ENCODE results near the gene ZNF222. TPM values are rescaled to one million over a fixed set of nuclear protein-coding genes. Genes with fewer than 3 reads are reported as not detected.

Gene ZNF222
- total RNA-seq, 2 experiments from 2014 or later = 0.88 to 0.94 TPM

- Mint-ChIP-seq H3K27me3 (no peaks in the 10 kb centered on the region), H3K36me3 (peaks cover 71% of the 10 kb centered on the region), H3K4me1 (ENCODE audit: low read depth) (peaks cover 11% of the 10 kb centered on the region), H3K4me3 (no peak overlapping the region), H3K9me3 (peaks cover 64% of the 10 kb centered on the region), H3K27ac (no peak overlapping the region)
- POLR2A ChIA-PET = no interaction called here
- CTCF ChIA-PET = no interaction called here
- intact Hi-C loops (cut with micrococcal nuclease) = no loop called here
- DNase-seq = no peak
Observed at GRCh38 chr19:44007473-44007872, 17.7 kb upstream of the ZNF222 start.

- CTCF ChIA-PET = no interaction called here
- DNase-seq = no peak
- Mint-ChIP-seq H3K4me3 (no peak overlapping the region), H3K27ac (no peak overlapping the region), H3K4me1 (ENCODE audit: low read depth) (no peaks in the 10 kb centered on the region), H3K36me3 (peaks cover 76% of the 10 kb centered on the region), H3K9me3 (peaks cover 92% of the 10 kb centered on the region), H3K27me3 (no peaks in the 10 kb centered on the region)
- POLR2A ChIA-PET = no interaction called here
- intact Hi-C loops (cut with micrococcal nuclease) = no loop called here
Observed at GRCh38 chr19:44010468-44010867, 14.7 kb upstream of the ZNF222 start.

DNA sequence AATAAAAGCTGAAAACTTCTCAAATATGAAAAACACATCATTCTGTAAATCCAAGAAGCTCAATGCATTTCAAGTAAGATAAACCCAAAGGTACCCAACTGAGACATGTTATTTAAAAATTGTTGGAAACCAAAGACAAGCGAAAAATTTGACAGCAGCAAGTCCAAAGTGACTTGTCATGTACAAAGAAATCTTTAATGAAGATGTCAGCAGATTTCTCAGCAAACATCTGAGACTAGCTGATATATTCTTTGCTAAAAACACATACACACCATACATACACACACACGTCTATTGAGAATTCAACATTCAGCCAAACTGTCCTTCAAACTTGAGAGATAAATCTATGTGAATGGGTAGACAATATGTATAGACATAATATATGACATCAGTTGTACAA, 5.7 kb upstream of the ZNF222 start:
- peaks cover 30% of the 10 kb centered on the region for H3K9me3 Mint-ChIP-seq
- CTCF ChIA-PET = no interaction called here
- no peak overlapping the region for H3K27ac Mint-ChIP-seq
- H3K36me3 Mint-ChIP-seq = peaks cover 3% of the 10 kb centered on the region
- no peaks in the 10 kb centered on the region for H3K4me1 Mint-ChIP-seq (ENCODE audit: low read depth)
- peaks cover 2% of the 10 kb centered on the region for H3K27me3 Mint-ChIP-seq
- no peak overlapping the region for H3K4me3 Mint-ChIP-seq
- DNase-seq = no peak
- intact Hi-C loops (cut with micrococcal nuclease) = no loop called here
- POLR2A ChIA-PET = no interaction called here

GRCh38 chr19:44021221-44021620, 4.0 kb upstream of the ZNF222 start:
- peaks cover 2% of the 10 kb centered on the region for H3K27me3 Mint-ChIP-seq
- intact Hi-C loops (cut with micrococcal nuclease) = no loop called here
- CTCF ChIA-PET = no interaction called here
- no peak for DNase-seq
- no peak overlapping the region for H3K27ac Mint-ChIP-seq
- POLR2A ChIA-PET = no interaction called here
- peaks cover 16% of the 10 kb centered on the region for H3K9me3 Mint-ChIP-seq
- H3K4me1 Mint-ChIP-seq (ENCODE audit: low read depth) = peaks cover 17% of the 10 kb centered on the region
- peaks cover 13% of the 10 kb centered on the region for H3K36me3 Mint-ChIP-seq
- no peak overlapping the region for H3K4me3 Mint-ChIP-seq

DNA sequence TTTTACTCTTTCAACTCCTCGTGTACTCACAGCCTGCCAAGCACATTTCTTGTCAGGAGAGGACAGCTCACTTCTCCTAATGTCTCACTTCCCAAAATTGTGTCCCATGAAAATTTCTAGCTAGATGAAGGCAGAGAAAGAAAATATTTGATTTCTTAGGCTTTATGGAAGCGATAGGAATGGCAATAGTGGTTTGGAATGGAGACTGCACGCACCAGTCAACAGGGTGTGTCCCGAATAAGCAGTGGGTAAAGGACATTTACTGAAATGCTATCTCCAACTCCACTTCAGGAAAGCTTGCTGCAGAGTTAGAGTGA, 321 bp upstream of the ZNF222 start:
- no peak for DNase-seq
- ChIA-PET POLR2A (no interaction called here), CTCF (no interaction called here)
- Mint-ChIP-seq H3K27me3 (peaks cover 2% of the 10 kb centered on the region), H3K27ac (no peak overlapping the region), H3K4me1 (ENCODE audit: low read depth) (peaks cover 18% of the 10 kb centered on the region), H3K9me3 (peaks cover 24% of the 10 kb centered on the region), H3K36me3 (peaks cover 43% of the 10 kb centered on the region), H3K4me3 (peak overlapping the region; percentile 90)
- intact Hi-C loops (cut with micrococcal nuclease) = loop anchor here (1.0 to 5.0 kb wide), 5 partner anchors 22 to 182 kb away; partner anchors contain the start of genes ZNF224, ZNF226 and ZNF284

GRCh38 chr19:44026622-44027021, 1.4 kb downstream of the ZNF222 start:
- DNase-seq = no peak
- peaks cover 18% of the 10 kb centered on the region for H3K4me1 Mint-ChIP-seq (ENCODE audit: low read depth)
- no peak overlapping the region for H3K27ac Mint-ChIP-seq
- H3K36me3 Mint-ChIP-seq = peaks cover 60% of the 10 kb centered on the region
- no peak overlapping the region for H3K4me3 Mint-ChIP-seq
- CTCF ChIA-PET = no interaction called here
- POLR2A ChIA-PET = no interaction called here
- H3K27me3 Mint-ChIP-seq = no peaks in the 10 kb centered on the region
- H3K9me3 Mint-ChIP-seq = peaks cover 41% of the 10 kb centered on the region
- intact Hi-C loops (cut with micrococcal nuclease) = loop anchor here (5.0 kb wide), 1 partner anchor 141 kb away; the partner anchor contains the start of gene ZNF226

DNA sequence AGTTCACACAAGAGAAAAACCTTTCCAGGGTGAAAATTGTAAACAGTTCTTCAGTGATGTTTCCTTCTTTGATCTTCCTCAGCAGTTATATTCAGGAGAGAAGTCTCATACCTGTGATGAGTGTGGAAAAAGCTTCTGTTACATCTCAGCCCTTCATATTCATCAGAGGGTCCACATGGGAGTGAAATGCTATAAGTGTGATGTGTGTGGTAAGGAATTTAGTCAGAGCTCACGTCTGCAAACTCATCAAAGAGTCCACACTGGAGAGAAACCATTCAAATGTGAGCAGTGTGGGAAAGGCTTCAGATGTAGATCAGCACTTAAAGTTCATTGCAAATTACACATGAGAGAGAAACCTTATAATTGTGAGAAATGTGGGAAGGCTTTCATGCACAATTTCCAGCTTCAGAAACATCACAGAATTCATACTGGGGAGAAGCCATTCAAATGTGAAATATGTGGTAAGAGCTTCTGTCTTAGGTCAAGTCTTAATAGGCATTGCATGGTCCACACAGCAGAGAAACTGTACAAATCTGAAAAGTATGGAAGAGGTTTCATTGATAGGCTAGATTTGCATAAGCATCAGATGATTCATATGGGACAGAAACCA, 6.9 kb downstream of the ZNF222 start:
- H3K9me3 Mint-ChIP-seq = peaks cover 86% of the 10 kb centered on the region
- H3K4me1 Mint-ChIP-seq (ENCODE audit: low read depth) = no peaks in the 10 kb centered on the region
- ChIA-PET CTCF (no interaction called here), POLR2A (no interaction called here)
- no peak overlapping the region for H3K27ac Mint-ChIP-seq
- no peak overlapping the region for H3K4me3 Mint-ChIP-seq
- H3K36me3 Mint-ChIP-seq = peaks cover 77% of the 10 kb centered on the region
- intact Hi-C loops (cut with micrococcal nuclease) = no loop called here
- no peak for DNase-seq
- no peaks in the 10 kb centered on the region for H3K27me3 Mint-ChIP-seq

GRCh38 chr19:44042147-44042546, 17.0 kb downstream of the ZNF222 start:
- H3K27ac Mint-ChIP-seq = no peak overlapping the region
- peaks cover 9% of the 10 kb centered on the region for H3K27me3 Mint-ChIP-seq
- H3K4me1 Mint-ChIP-seq (ENCODE audit: low read depth) = no peaks in the 10 kb centered on the region
- H3K9me3 Mint-ChIP-seq = peaks cover 47% of the 10 kb centered on the region
- H3K4me3 Mint-ChIP-seq = no peak overlapping the region
- POLR2A ChIA-PET = no interaction called here
- intact Hi-C loops (cut with micrococcal nuclease) = no loop called here
- CTCF ChIA-PET = no interaction called here
- DNase-seq = no peak
- H3K36me3 Mint-ChIP-seq = peaks cover 13% of the 10 kb centered on the region

DNA sequence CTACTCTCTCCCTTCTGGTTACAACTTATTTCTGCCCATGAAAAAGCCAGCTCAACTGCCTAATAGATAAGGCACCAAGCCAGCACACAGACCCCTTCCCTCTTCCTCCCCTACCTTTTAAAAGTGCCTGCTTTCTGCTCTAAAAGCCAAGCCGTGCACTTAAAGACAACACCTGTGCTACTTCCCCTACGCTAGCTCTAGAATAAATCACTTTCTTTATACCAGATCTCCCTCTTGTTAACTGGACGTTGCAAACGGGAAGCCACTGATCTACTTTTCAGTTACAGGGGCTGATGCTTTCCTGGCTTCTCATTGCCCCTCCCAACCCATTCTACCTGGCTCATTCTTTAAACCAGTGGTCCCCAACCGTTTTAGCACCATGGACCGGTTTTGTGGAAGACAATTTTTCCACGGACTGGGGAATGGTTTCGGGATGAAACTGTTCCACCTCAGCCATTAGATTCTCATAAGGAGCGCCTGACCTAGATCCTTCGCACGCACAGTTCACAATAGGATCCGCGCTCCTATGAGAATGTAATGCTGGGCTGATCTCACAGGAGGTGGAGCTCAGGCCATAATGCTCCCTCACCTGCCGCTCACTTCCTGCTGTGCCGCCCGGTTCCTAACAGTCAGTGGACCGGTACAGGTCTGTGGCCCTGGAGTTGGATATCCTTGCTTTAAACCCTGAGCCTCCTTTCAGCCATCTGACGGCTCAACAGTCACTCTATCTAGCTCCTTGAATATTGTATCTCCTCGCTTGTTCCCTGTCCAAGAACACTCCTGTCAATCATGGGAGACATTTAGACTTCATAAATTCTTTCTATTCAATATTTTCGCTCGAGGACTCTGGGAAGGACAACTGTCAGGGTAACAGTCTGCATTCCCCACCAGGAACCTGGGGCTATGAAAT, 25.8 kb downstream of the ZNF222 start:
- intact Hi-C loops (cut with micrococcal nuclease) = loop anchor here (1.0 kb wide), 2 partner anchors 44 to 49 kb away; partner anchors contain the start of gene ZNF230
- Mint-ChIP-seq H3K4me3 (peak overlapping the region; percentile 82), H3K4me1 (ENCODE audit: low read depth) (peaks cover 14% of the 10 kb centered on the region), H3K27ac (no peak overlapping the region), H3K27me3 (peaks cover 7% of the 10 kb centered on the region), H3K36me3 (peaks cover 22% of the 10 kb centered on the region), H3K9me3 (peaks cover 18% of the 10 kb centered on the region)
- ChIA-PET POLR2A (no interaction called here), CTCF (interaction anchor here (0.9 kb wide), 1 partner anchor 38 kb away, joined by 3 read pairs; no protein-coding TSS in a partner anchor)
- peak; percentile 31 for DNase-seq

- peaks cover 26% of the 10 kb centered on the region for H3K36me3 Mint-ChIP-seq
- peaks cover 14% of the 10 kb centered on the region for H3K4me1 Mint-ChIP-seq (ENCODE audit: low read depth)
- peak; percentile 69 for DNase-seq
- ChIA-PET POLR2A (no interaction called here), CTCF (no interaction called here)
- H3K27ac Mint-ChIP-seq = peak within 1 kb of the TSS; percentile 49
- peak within 1 kb of the TSS; percentile 82 for H3K4me3 Mint-ChIP-seq
- intact Hi-C loops (cut with micrococcal nuclease) = loop anchor here (1.0 kb wide), 2 partner anchors 43 to 50 kb away; partner anchors contain the start of gene ZNF230
- peaks cover 7% of the 10 kb centered on the region for H3K27me3 Mint-ChIP-seq
- H3K9me3 Mint-ChIP-seq = peaks cover 19% of the 10 kb centered on the region
Observed at GRCh38 chr19:44051650-44052402, 26.6 kb downstream of the ZNF222 start, which contains the start of gene ZNF223. TSS of gene ZNF223 (plus strand) at chr19:44052036. CDS start at chr19:44055177, 3,141 bp downstream.

DNA sequence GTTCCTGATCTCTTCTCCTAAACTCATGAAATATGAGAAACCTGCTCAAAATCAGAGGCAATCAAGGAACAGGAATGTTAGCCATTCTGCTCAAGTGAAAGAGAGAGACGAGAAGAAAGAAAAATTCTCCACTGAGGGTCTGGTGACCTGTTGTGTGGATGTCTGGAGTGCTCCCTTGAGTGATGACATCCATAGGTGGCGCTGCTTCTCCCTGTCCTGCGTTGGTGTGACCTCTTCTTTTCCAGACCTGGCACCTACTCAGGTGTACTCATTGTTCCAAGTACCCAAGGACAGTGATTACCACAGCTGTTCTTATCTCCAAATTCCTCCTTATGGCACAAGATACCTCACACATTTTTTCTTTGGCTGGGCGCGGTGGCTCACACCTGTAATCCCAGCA, 30.7 kb downstream of the ZNF222 start:
- no peak overlapping the region for H3K4me3 Mint-ChIP-seq
- POLR2A ChIA-PET = no interaction called here
- DNase-seq = no peak
- CTCF ChIA-PET = no interaction called here
- H3K27ac Mint-ChIP-seq = no peak overlapping the region
- H3K36me3 Mint-ChIP-seq = peaks cover 56% of the 10 kb centered on the region
- H3K9me3 Mint-ChIP-seq = peaks cover 25% of the 10 kb centered on the region
- peaks cover 9% of the 10 kb centered on the region for H3K4me1 Mint-ChIP-seq (ENCODE audit: low read depth)
- intact Hi-C loops (cut with micrococcal nuclease) = no loop called here
- H3K27me3 Mint-ChIP-seq = no peaks in the 10 kb centered on the region

DNA sequence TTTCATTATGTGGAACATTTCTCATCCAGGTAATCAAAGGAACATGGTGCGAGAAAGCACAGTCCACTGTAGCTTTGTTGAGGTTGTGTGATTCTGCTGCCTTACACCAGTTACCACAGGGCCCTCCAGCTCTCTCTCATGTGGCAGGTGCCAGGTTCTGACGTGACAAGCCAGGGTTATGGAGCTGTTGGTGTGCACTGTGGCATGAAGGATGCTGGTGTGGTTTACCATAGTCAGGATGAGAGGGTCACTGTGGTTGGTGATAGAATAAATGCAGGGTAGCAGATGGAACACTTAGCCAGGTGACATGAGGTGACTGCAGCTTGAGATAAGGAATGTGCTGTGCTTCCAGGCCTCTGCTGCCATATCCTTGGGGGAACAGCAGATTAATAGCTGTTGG, 34.0 kb downstream of the ZNF222 start:
- Mint-ChIP-seq H3K9me3 (peaks cover 41% of the 10 kb centered on the region), H3K36me3 (peaks cover 80% of the 10 kb centered on the region), H3K27ac (no peak overlapping the region), H3K4me3 (no peak overlapping the region), H3K27me3 (no peaks in the 10 kb centered on the region), H3K4me1 (ENCODE audit: low read depth) (no peaks in the 10 kb centered on the region)
- CTCF ChIA-PET = no interaction called here
- DNase-seq = no peak
- intact Hi-C loops (cut with micrococcal nuclease) = no loop called here
- POLR2A ChIA-PET = no interaction called here
